GM21447 (cell line): ENCODE measurements around the gene TMEM121B.
"Not testable (repeated sequence)": the region's sequence is repeated elsewhere in the genome, so short reads cannot be mapped to it uniquely, and the experiment has no call there.

Experiments used
- ATAC-seq: cut with Tn5 transposase; IDR thresholded peaks from one replicate; pipeline ENCODE4 v1.9.1; 2021; ENCODE audit not compliant: unreplicated experiment

Gene TMEM121B

DNA sequence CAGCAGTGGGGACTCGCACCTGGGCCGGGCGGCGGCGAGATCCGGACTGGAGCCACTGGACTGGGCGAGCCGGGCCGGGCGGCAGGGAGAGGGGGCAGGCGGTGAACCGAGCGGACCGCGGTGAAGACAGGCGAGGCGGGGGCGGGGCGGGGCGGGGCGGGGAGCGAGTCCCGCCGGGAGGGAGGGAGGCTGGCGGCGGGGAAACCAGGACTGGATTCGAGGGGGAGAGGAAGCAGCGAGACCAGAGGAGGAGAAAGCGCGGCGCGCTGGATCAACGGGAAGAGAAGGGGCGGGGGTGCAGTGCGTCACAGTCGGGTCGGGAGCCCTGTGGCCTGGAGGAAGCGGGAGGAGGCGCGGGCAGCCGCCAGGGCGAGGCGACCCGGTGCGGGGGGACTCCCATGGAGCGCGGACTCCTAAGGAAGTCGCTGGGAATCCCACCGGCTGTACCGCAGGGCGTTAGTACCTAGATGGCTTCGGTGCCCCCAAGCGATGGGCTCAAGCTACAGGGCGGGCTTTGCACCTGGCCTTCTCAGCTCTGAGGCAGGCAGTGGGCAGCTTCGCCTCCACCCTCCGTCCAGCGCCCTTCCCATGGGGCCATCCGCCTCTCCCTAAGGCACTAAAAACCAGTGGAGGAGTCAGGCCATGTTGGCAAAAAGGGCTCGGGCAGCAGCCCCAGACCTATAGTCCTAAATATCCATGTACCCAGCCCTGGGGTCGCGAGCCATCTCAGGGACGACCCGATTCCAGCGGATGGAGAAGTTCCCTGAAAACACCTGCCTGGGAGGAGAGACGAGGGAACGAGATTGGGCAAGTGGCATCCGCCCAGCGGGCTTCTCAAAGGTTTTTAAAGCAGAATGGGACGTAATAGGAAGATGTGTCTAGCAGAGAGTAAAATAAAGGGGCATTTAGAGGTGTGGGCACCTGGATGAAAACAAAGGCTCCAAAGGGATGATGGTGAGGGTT lies at the start of gene TMEM121B:
TSS of gene TMEM121B (minus strand) at position 128 of the 963 bp plus-strand sequence. CDS start 233 bp downstream, outside the sequence.
- no peak for ATAC-seq

DNA sequence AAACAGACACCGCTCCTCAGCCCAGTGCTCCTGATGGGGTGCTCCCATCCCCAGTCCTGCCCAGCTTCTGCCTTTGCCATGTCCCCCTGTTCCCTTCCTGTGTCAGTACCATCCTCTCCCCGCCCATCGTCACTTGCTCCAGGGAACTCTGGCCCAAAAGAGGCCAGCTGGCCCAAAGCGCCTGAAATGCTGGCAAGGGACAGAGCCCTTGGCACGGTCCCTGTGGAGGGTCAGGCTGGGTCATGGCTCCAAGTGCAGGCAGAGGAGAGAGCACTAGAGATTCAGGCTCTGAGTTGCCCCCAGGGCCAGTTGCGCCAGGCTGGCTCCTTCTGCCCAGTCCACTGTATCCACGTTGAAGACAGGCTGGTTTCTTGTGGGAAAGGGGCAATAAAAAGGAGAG lies 46.3 kb upstream of the TMEM121B start:
- ATAC-seq: no peak

DNA sequence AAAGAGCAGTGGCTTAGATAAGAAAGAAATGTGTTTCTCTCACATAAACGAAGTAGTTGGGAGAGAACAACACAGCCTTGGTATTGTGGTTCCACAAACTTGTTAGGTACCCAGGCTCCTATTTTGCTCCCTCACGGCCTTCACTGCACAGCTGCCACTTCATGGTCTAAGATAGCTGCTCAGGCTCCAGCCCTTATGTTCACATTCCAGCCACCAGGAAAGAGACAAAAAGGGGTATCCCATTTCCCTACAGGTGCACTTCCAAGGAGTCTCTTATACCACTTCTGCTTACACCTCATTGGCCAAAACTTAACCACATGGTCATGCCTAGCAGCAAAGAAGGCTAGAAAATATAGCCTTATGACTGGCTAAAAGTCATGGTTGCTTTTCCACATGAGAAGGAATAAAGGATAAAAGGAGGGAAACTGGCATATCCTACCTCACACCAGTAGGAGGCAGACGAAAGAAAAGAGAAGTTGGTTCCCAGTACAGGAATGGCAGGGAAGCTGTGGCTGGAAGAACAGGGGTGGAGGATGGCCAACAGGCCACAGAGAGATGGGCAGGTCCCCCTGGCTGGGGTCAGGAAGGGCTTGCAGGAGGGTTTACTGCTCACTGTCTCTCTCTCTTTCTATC lies 43.3 kb upstream of the TMEM121B start:
- ATAC-seq: no peak

DNA sequence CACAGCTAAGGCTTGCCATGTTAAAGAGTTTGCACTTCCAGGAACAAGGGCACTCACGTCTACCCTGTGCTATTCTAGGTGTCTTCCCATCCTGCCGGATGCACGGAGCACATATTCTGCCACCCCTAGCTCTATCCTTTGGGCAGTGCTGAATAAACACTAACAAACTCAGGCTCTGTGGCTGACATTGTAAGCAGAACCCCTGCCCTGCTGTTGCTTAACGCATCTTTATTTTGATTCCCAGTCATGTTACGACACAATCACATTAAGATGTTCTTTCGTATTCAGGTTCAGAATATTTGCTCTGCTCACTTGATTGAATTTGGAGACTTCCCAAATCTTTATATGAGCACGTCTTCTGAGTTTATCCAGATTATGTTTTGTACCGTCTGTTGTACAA lies 41.6 kb upstream of the TMEM121B start:
- no peak for ATAC-seq

DNA sequence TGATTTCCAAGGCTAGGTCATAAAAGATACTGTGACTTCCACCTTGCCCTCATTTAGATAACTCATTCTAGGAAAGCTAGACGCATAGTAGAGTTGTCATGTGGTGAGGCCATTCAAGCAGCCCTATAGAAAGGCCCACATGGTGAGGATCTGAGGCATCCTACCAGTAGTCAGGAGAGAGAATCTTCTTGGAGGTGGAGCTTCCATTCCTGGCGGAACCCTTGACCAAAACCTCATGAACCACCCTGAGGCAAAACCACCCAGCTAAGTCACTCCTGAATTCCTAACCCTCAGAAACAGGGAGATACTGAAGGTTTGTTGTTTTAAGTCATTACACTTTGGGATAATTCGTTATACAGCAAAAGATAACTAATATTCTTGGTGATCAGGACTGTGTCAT lies 40.8 kb upstream of the TMEM121B start:
- ATAC-seq: no peak

DNA sequence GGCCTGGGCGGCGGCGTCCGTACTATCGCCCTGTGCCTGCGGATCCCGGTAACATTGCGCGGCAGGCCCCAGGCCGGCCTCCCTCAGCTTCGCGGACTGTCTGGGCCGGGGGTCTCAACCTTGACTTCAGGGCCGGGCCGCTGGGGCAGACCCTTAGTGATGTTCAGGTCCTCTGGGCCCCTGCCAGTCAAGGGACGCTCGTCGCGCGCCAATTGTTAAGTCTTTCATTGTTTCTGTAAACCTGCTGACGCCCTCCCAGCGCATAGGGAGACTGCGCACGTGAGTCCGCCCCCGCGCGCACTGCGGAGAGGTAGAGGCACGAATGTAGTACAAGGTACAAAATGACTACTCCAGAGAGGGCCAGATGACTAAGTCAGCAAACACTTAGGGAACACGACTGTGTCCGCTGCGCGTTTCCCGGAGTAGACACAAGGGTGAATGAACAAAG lies 38.4 kb upstream of the TMEM121B start:
- ATAC-seq: peak; percentile 24

DNA sequence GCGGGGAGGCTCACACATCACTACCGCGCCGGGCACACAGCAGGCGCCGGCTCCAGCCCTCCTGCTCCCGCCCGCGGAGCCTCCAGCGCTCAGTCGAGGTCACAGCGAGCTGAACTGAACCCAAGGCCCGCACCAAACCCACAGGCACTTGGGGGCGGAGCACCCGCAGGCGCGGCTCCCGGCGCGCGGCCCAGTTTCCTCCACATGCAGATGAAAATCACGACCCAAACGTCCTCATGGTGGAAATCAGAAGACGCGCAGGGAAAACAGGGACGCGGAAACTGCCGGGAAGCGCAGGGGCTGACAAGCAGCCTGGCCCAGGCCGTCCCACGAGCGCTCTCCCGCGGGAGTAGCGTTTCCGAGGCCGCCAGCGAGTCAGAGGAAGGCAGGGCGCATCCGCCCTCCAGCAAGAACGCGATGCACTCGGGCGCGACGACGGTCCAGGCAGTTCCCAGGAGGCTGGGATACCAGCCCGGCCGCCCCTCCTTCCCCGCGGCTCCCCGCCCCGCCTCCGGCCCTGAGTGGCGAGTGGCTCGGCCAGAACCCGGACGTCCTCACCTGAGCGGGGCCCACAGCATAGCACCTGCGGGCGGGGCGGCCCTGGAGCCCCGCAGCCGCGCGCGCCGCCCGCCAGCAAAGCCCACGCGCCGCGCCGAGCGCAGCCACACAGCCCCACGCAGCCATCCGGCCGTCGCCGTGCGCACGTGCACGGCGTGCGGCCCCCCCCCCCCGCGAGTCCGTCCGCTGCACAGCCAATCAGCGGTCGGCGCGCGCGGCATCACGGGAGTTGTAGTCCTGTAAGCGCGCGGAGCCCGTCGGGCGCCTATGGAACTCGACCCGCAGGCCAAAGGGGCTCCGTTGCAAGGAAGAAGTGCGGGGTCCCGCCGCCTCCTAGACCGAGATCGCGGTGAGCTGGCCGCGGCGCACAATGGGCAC lies 37.7 kb upstream of the TMEM121B start, which contains the start of gene HDHD5:
TSS of gene HDHD5 (minus strand) at position 710 of the 936 bp plus-strand sequence. CDS start at position 684, 26 bp downstream.
- peak; percentile 72 for ATAC-seq

DNA sequence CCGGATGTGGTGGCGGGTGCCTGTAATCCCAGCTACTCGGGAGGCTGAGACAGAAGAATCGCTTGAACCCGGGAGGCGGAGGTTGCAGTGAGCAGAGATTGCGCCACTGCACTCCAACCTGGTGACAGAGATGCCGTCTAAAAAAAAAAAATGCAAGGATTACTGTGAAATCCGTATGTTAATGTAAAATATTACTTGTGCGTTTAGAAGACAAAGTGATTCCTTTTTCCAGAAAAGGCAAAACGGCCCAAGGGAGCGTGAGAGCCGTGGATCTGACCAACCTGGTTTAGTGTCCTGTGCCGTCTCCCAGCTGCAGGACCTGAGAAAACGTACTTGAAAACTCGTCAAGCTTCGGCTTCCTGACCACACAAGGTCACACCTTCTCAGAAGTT lies 37.0 kb upstream of the TMEM121B start:
- no peak for ATAC-seq

DNA sequence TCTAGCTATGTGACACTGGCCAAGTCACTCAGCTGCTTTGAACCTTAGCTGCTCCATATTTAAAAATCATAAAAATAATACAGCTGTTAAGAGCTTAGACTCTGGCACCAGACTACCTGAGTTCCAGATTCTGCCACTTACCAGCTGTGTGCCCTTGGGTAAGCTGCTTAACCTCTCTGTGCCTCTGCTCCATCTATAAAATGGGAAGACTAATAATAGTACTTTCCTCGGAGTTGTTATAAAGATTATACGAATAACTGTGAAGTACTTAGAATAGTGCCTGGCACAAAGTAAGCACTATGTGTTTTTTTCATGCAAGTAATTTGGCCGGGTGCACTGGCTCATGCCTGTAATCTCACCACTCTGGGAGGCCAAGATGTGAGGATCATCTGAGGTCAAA lies 36.6 kb upstream of the TMEM121B start:
- ATAC-seq: no peak

DNA sequence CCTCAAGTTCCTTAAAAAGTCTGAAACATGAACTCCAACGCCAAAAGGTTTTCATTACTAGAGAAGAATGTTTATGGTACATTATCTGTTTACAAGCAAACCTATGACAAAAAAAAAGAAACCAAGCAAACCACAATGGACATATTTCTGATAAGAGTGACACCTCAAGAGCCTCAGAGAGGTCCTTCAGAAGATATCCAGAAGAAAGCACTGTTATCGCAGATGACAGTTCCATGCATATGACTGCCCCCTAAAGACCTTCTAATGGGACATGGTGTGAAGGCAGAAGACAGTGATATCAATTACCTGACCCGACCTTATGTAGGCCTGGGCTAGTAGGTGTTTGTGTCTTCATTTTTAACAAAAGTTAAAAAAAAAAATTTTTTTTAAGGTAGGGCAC lies 34.8 kb upstream of the TMEM121B start:
- no peak for ATAC-seq

DNA sequence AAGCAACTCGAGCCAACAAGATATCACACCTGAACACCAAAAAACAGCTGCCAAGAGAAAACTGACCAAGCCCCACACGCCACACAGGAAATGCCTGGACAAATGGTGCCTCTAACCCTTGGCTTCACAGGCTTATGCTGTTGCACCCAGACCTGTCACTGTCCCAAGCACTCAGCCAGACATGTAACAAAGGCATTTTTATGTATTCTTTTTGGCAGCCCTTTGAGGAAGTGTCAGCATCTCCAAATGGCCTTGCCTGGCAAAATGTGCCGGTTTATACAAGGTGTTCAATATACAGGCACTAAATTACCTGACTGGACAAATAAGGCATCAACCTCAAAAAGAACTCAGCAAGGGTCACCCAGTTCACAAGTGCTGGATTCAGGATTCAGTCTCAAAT lies 31.8 kb upstream of the TMEM121B start:
- no peak for ATAC-seq

DNA sequence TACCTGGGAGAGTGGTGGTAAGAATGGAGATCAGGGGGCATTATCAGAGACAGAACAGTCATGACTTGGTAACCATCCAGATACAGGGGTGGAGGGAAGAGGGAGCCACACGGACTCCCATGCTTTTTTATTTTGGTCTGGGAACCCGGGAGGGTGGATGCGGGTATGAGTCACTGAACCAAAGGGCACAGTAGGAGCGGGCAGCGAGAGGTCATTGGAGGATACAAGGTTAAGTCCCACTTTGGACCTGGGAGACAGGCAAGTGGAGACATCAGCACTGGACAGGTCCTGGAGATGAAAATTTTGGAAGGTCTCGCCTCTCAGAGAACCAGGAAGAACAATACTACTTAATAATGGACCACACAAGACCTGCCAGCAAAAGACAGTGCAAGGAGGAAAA lies 31.2 kb upstream of the TMEM121B start:
- no peak for ATAC-seq

DNA sequence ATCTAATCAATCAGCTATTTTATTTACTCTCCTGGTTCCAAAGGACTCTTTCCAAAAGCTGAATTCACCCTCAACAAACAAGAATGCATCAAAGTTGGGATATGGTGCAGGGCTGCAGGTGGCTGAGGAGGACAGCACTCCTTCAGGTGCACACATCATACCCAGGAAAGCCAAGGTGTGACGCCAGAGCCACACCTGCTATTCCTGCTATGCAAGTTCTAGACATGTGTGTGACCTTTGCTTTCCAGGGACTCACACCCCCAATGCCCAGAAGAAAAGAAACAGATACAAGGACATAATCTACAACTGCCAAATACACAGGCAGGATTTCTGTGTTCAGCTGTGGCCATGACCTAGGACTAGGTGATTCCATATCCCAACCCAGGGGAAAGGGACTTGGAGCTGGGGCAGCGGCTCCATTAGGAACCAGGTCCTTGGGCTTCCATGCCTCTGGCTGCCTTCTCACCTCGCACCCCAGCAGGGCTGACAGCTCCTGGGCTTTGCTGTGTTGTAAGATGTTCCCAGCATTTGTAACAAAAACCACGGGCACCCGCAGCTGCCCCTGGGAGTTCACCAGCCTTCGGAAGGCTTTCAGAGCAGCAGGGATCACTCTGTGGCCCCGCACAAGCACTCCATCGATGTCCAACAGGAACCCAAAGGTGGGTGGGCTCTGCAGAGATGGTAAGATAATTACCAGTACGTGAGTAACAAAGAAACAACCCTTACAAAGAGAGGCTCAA lies 28.1 kb upstream of the TMEM121B start:
- no peak for ATAC-seq

DNA sequence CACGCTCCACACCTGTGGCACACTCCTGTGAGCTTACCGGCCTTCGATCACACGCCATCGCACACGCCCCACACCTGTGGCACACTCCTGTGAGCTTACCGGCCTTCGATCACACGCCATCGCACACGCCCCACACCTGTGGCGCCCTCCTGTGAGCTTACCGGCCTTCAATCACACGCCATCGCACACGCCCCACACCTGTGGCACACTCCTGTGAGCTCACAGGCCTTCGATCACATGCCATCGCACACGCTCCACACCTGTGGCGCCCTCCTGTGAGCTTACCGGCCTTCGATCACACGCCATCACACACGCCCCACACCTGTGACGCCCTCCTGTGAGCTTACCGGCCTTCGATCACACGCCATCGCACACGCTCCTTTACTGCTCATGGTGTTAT lies 26.3 kb upstream of the TMEM121B start:
- not testable (repeated sequence) for ATAC-seq

DNA sequence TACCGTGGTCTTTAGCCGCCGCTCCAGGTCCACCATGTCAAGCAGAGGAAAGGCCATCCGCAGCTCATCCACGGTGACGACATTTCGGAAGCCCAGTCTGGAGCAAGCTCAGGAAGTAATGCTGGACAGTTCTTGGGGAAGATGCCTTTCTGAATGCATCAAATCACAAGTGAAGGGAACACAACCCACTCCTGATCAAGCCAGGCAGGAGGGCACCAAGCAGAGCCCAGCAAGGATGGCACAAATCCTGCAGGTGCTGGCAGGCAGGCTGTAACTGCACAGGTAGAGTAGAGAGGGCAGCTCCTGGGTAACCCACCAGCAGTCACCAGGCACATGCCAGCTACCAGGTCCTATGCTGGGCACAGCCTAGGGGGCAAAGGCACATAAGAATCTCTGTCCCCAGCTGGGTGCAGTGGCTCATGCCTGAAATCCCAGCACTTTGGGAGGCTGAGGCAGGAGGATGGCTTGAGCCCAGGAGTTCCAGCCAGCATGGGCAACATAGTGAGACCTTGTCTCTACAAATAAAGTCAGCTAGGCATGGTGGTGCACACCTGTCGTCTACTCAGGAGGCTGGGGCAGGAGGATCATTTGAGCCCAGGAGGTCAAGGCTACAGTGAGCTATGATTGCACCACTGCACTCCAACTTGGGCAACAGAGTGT lies 24.0 kb upstream of the TMEM121B start:
- ATAC-seq: no peak

DNA sequence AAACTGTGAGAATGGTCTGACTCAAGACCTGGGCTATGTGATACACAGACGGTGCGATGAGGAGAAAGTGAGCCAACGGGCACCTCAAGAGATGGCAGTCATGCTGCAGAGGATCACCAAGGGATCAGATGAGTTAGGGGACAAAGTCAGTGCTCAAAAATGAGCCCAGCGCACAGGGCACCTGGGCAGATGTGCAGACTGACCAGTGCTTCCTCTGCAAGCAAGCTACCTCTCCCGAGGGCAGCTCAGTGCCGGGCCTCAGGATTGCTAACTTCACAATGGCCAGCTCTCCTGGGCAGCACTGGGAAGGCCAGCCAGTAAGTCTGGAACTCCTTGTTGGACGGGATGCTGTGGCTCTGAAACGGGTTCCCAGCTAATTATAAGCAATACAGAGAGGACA lies 22.7 kb upstream of the TMEM121B start:
- ATAC-seq: no peak

DNA sequence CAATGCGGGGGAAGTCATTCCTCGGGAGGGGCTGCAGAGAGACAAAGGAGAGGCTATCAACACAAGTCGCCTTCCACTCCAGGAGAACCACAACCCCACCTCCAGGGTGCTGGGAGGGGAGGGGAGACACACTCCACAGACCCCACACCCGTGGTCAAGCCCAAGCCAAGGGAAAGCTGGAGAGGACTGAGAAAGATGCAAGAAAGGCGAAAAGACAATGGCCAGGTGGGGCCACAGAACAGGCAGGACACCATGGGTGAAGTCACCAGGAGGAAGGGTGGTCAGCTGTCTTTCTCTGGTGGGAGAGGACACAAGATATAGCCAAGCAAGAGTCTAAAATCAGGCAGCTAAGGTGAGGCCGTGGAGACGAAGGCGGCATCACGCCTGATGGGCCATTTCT lies 21.9 kb upstream of the TMEM121B start:
- ATAC-seq: no peak

DNA sequence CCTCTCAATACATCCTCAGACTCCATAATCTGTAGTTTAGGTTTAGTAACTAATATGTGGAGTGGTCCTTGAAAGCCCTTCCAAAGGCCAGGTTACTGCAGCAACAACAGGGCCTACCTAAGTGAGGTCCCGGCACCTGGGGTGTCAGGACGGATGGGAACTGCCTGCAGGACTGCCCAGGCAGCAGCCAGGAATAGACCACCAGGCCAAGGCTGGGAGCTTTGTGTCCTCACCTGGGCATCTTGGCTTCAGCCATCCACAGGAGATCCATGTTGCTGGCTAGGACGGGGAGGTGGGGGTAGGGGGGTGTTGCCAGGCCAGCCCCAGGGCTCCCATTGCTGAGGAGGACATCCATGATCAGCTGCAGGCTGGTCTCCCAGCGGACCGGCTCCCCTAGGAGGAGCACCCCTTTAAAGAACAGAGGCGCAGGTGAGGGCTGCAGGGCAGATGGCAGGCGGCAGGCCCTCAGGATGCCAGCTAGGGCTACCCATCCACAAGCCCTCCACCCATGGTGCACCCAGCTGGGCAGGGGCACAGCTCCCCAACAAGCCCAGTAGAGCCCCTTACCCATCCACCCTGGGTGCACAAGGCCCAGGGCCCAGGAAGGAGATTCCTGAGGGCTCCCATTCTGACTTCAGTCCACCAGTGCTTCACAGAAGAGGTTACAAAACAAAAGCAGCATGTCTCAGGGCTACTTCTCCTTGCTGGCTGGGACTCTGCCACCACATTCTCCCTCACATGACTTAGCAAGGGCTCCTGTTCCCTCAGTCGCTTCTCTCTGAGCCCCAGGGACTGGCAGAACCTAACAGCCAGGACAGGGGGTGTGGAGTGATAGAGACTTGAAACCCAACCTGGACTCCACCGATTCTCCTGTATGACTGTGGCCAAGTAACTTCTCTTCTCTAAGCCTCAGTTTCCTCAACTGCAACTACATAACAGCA lies 19.9 kb upstream of the TMEM121B start:
- ATAC-seq: no peak

DNA sequence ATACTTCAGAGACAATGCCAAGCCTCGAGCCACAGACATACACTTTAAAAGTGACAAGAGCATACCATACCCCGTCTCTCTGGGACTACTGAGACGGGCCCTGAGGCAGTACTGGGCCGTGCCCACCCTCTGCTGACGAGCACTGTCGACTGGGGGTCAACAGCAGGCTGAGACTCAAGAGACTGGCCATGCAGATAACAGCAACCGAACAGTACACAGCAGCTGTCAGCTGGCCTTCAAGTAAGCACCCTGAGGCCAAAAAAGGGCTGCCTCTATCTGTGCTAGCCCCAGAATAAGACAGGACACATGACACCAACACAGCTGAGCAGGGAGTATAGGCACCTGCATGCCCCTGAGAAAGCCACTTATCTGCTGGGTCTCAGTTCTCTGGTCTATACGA lies 18.9 kb upstream of the TMEM121B start:
- ATAC-seq: no peak
